GM18502 (cell line): ENCODE data around the gene ARAP2.

Source experiments
- ATAC-seq: cut with Tn5 transposase; IDR thresholded peaks from one replicate; pipeline ENCODE4 v1.9.1; 2021; ENCODE audit warnings: mild to moderate bottlenecking; ENCODE audit not compliant: unreplicated experiment, poor library complexity

The ARAP2 gene

DNA sequence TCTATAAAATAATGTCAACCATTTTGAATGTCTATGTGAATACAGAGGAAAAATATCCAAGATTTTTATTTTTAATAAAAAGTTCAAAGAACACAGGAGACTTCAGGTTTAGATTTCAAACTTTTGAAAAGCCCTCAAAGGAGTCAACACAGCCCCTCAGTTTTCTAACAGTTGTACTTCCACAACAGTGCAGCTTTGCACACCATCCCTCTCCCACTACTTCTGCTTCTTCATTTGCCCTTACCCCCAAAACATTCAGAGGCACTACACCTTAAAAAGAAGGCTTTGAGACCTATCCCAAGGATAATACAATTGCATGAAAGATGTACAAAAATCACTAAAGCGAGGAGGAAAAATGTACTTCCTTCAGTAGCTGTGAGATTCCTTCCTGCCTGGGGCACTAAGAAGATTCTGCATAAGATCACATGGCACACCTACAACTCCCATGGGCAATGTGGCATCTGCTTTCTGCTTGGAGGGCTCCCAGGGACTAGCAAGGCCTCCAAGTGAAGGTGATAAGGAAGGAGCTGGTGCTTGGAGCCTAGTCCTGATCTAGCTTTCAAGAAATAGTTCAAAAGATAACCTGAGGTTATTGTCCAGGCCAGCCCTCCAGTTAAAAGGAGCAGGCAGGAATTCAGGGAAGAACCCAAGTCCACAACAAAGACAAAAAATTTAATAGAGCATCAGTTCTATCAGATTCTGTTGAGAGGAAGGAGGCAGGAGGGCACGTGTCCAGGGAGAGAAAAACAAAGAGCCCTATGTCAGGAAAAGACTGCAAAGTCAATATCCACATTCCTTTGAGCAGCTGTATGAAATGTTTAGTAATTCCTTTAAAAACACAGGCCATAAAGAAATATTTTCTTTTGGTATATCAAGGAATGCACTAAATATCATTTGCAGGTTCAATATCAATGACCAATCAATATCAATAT, 19.1 kb downstream of the ARAP2 start:
- ATAC-seq: peak; percentile 57

- no peak for ATAC-seq
Observed at GRCh38 chr4:36222702-36223101, 21.6 kb downstream of the ARAP2 start.

GRCh38 chr4:36220776-36221175, 23.5 kb downstream of the ARAP2 start:
- ATAC-seq: no peak

DNA sequence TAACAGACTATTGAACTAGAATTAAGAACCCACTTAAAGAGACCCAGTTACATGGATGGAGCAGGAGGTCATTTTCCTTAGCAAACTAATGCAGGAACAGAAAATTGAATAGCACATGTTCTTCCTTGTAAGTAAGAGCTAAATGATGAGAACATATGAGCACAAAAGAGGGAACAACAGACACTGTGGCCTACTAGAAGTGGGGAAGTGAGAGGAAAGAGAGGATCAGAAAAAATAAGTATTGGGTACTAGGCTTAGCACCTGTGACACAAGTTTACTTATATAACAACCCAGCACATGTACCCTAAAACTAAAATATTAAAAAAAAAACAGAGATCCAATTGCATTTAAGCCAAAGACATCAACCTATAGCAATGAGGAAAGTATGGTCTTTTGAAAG, 26.2 kb downstream of the ARAP2 start:
- ATAC-seq: peak; percentile 76

- no peak for ATAC-seq
Observed at GRCh38 chr4:36215627-36216026, 28.7 kb downstream of the ARAP2 start.

- ATAC-seq: no peak
Observed at GRCh38 chr4:36214735-36215485, 29.4 kb downstream of the ARAP2 start.

- ATAC-seq: no peak
Observed at GRCh38 chr4:36213977-36214376, 30.3 kb downstream of the ARAP2 start.

- no peak for ATAC-seq
Observed at GRCh38 chr4:36211084-36211483, 33.2 kb downstream of the ARAP2 start.

DNA sequence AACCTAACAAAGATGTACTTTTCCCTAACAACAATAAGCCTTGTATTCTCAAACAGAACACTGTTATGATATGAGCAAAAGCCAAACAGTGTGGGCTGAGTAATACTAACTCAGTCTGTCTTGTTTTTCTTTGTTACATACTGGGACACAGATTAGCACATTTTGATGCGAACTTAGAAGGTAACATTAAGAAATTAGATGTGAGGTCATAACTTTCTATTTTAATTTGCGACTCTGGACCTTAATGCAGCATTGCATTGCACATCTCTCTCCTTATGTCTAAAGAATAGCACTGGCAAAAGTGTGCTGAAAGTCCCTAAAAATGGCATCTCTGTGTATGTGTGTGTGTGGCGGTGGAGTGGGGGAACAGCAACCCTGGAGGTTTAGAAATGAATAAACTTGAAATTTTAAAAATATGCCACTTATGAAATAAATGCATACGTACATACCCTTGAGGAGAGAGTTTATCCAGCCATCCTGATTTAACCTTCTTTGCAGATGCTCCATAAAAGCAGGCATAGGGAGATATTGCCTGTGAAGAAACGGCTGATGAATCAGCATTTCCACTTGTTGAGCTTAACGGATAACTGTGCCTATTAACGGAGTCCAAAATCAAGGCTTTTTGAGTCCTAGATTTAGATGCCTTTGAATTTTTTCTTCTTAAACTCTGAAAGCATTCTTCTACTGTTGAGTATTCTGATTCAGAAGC, 34.2 kb downstream of the ARAP2 start:
- peak; percentile 49 for ATAC-seq

DNA sequence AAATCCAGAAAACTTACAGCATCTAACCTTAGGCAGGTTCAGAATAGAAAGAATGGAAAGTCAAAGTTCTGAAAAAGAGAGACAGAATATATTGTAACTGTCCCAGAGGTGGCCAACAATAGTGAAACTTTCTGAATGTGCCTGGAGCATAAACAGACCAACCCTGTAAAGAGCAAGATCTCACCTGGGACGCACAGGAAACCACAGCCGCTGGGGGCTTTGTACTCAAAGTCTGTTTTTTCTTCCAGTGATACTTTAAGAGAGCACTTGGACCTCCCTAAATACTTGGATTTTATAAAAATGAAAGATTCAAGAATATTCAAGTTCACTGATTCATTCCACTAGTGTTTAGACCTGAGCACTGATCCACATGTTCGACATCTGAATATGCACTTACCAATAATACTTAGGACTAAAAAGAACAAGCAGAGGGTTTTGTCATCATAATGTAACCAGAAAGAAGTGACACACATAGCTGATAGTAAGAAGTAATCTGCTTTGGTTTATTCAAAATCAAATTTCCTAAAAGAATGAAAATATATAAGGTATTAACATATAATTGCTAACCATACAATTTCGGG, 35.3 kb downstream of the ARAP2 start:
- ATAC-seq: peak; percentile 88

DNA sequence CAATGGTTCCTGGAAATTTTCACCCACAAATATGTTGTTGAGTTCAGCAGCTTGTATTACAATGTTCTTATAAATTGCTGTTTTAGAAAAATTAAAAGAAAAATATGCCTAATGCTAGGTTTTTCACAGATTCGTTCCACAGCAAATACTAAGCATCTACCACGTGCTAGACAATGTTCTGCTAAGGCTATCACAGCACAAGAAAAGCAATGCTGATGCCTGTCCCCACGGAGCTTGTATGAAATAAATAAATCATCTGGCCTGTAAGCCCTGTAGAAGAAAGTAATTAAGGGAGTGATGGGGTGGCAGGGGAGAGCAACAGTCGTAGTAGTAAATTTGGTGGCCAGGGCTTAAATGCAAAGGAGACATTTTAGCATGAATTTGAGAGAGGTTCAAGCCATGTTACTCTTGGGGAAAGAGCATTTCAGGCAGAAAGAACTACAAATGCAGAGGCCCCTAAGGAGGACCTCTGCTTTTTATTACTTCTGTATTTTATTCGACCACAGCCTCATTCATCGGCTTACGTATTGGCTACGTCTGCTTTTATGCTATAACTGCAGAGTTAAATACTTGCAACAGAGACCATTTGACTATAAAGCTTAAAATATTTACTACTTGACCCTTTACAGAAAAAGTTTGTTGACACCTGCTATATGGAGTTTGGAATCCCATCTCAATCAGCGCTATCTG, 36.3 kb downstream of the ARAP2 start:
- ATAC-seq: no peak

DNA sequence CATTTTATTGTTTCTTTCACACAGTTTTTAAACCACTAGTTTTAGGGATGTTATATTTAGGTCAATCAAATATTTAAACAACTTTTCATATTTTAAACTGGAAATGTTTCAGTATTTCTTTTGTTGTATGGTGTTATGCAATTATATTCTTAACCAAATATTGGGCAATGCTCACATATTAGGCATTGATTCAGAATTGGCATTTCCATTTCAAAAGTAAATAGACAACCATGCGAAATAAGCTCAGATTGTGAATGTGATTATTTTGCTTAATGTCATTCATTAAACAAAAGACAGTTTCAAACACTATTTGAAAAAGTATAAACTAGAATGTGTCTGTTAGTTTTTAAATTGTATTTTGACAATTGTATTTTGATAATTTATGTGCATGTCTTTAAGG, 36.9 kb downstream of the ARAP2 start:
- ATAC-seq: no peak

DNA sequence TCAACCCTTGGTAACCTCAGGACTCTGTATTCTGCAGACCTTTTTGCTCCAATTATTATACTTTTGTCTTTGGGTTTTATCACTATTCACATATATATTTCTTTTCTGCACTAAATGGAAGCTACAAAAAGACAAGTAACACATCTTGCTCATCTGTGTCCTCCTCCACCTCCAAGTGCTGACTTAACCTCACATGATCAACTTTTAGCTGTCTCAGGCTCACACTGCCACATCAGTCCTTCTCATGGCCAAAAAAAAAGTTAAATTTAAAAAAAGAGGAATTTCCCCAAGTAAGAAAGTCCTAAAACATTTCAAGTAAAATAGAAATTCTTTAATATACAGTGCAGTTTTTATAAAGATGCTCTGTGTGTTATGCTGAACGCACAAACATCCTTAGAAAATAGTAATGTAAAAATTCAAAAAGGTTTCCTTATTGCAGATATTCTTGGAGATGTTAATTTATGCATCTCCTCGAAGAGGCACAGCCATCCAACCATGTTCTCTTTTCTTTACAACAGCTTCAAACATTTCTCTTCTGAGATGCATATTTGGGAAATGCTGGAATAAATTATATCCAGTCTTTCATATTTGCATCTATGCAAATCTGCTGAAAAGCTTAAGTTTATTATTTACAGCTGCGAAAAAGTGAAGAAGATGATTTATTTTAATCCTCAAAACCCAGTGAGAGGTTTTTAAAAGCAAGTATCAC, 37.6 kb downstream of the ARAP2 start:
- ATAC-seq: no peak

DNA sequence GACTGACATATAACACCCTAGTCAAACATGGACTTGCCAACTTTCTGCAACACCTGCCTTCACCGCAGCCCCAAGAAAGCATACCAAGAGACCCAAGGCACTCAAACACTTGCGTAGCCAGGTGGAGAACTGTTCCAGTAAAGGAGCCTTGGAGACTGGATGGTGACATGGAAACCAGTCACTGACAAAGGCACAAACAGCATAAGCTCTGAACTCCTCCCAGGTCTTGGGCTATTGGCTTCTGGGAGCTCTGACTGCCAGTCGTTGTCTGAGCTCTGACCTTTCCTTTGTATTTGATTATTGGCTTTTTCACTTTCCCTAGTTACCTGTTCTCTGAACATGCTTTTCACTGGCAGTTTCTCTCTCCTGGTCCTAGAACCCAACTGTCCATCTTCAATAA, 38.3 kb downstream of the ARAP2 start:
- no peak for ATAC-seq

GRCh38 chr4:36198861-36199260, 45.5 kb downstream of the ARAP2 start:
- no peak for ATAC-seq

GRCh38 chr4:36198068-36198808, 46.1 kb downstream of the ARAP2 start:
- ATAC-seq: no peak

DNA sequence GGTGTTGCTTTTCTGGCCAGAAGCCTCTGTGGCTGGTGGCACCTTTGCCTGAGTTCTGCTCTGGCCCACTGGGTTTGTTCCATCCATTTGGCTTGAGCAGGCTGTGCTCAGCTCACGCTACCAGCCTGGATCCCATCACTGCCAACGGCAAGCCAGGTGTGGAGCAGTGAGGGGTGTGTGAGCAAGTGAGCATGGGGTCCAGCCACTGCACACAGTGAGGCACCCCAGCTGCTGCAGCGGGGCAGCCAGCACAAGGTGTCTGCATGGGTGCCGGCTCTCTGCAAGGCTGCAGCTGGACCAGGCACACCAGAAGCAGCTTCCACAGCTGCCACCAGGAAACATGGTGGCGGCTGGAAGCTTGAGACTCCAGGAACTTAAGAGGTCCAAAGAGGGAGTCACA, 46.8 kb downstream of the ARAP2 start:
- ATAC-seq: no peak

DNA sequence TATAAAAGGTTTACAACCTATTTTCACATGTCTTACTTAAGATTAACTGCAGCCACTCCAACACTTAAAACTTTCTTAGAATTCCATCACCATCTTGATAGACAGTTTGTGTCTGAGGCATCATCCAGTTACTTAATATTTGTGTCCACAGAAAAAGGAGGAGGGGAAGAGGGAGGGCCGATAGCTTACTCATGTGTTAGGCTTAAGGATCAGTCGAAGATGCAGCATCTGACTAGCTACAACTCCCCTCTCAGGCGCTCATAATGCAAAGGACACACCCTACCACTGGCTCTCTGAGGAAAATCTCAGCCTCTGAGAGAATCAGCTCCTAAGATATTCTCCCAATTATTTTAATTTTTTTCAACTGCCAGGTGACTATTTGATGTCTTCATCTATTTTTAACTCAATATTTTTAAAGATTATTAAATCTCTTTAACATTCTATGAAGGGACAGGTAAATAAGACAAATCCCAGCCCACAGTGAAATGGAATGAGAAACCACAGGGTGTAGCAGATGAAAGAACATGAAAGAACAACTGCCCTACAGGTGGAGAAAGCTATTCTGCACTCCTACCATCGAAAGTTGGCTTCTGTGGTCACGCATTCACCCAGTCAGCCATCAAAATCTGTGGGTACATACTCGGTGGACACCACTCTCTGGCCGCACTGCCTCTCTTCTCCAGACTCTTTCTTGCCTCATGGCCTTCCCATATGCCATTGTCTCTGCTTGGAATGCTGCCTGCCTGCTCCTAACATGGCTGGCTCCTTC, 48.0 kb downstream of the ARAP2 start:
- no peak for ATAC-seq
